Measurements from ENCODE around the gene TAOK3. TPM values are rescaled to one million over a fixed set of nuclear protein-coding genes. Genes with fewer than 3 reads are reported as not detected.

TAOK3 gene
- total and polyA plus RNA-seq, 10 of the 15 experiments (the other 5 are each of a cell fraction or from before 2014, with no cell fraction given) = 41.3 to 131 (median 57.8) TPM

DNA sequence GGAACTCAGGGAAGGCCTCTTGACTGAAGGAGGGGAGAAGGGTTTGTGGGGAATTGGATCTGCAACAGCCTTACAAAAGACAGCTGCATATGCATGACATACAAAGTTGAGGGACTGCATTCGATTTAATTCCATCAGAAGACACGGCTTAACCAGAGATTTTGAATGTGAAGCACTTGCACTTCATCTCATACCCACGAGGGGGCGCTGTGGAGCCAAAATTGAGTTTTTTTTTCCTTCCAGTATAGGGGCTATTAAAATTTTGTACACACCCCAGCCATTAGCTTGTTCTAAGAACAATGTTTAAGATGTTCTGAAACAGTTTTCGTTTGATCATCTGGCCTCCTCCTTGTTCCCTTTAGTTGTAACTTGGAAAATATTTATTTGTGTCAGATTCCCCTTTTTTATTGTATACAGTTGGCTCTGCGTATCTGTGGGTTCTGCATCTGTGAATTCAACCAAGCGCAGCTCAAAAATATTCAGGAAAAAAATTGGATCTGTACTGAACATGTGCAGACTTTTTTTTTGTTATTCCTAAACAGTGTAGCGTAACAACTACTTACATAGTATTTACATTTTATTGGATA is 5.3 kb upstream of the TAOK3 start:
- Histone ChIP-seq H3K79me2 (ENCODE audit: control insufficient read depth, insufficient read depth, low read length) (peaks cover 23% of the 10 kb centered on the region), H3K9ac (ENCODE audit: control insufficient read depth, insufficient read depth, low read length) (peak overlapping the region; percentile 75), H4K20me1 (ENCODE audit: control insufficient read depth, insufficient read depth) (no peaks in the 10 kb centered on the region), H3K27me3 (replicated peaks in 1 of 2; ENCODE audit: control insufficient read depth in 2 of 2, insufficient read depth in 2 of 2, low read length in 1 of 2) (no peaks in the 10 kb centered on the region), H3K27ac (ENCODE audit: control insufficient read depth, insufficient read depth) (peak overlapping the region; percentile 27; the same call in 1 of the 2 replicates), H2AFZ (ENCODE audit: control insufficient read depth, low read depth, low read length) (peak overlapping the region; percentile 46; the same call in 1 of the 2 replicates), H3K4me1 (ENCODE audit: control insufficient read depth, insufficient read depth, low read length) (peaks cover 3% of the 10 kb centered on the region), H3K9me3 (replicated peaks; ENCODE audit: control insufficient read depth, insufficient read depth, low read length) (no peaks in the 10 kb centered on the region), H3K4me3 (peak overlapping the region; percentile 83), H3K36me3 (ENCODE audit: control insufficient read depth in 2 of 2, insufficient read depth in 2 of 2, low read length in 1 of 2) (peaks cover 0 to 5% of the 10 kb centered on the region in 2 experiments; a peak in 2 of 4 replicates), H3K4me2 (ENCODE audit: control insufficient read depth, insufficient read depth) (peak overlapping the region; percentile 83)
- FAIRE-seq (peak; percentile 85), DNase-seq (ENCODE audit: low read depth, low spot score) (no peak), ATAC-seq (peak; percentile 39)
- BruUV-seq (replicated peaks) = no TSS peak
- intact Hi-C loops (cut with micrococcal nuclease; ENCODE audit: unreplicated experiment) (loop anchor here (2.0 to 5.0 kb wide), 4 partner anchors 141 to 503 kb away; partner anchors contain the start of gene WSB2), in situ Hi-C loops (cut with MboI) (loop anchor here (25.0 kb wide), 1 partner anchor 1191 kb away; the partner anchor contains the start of gene FBXO21)
- WGBS (ENCODE audit: insufficient coverage, insufficient replicate concordance, low lambda C conversion rate, missing lambda C conversion rate) = 35% methylated on average over 8 of the region's 8 CpGs
- RAD21 ChIA-PET (ENCODE audit: unreplicated experiment) = interaction anchor here (1.2 to 6.6 kb wide), 12 partner anchors 27 to 1167 kb away, joined by 3 to 166 read pairs (median 28); partner anchors contain the start of gene PEBP1
- POLR2A ChIA-PET = interaction anchor here (0.6 to 3.6 kb wide), 6 partner anchors 78 to 330 kb away, joined by 3 to 23 read pairs (median 12); no protein-coding TSS in a partner anchor
- CTCF ChIA-PET = interaction anchor here (0.7 to 6.3 kb wide), 29 partner anchors 10 to 1035 kb away, joined by 3 to 277 read pairs (median 7); partner anchors contain the start of gene PEBP1
- SMC1A ChIA-PET (ENCODE audit: uncharacterized antibody, unreplicated experiment) = interaction anchor here (0.7 to 6.7 kb wide), 16 partner anchors 20 to 660 kb away, joined by 3 to 185 read pairs (median 5); partner anchors contain the start of gene PEBP1
- TF ChIP-seq PAX5 (IDR thresholded peaks at IDR 0.05; ENCODE audit: borderline replicate concordance, low read depth, low read length) (no peak), RBBP5 (conservative IDR thresholded peaks at IDR 0.05) (no peak), NR2C2 (IDR thresholded peaks at IDR 0.05; ENCODE audit: borderline replicate concordance, control insufficient read depth, insufficient read length, low read depth) (no peak), SUZ12 (IDR thresholded peaks at IDR 0.05; ENCODE audit: unreplicated experiment) (no peak), EED (IDR thresholded peaks at IDR 0.05; ENCODE audit: low read depth) (no peak), IRF4 (IDR thresholded peaks at IDR 0.05; ENCODE audit: low read depth, low read length) (no peak), ZNF384 (IDR thresholded peaks at IDR 0.05; ENCODE audit: borderline replicate concordance, low read depth, low read length) (peak; percentile 92), MTA3 (IDR thresholded peaks at IDR 0.05; ENCODE audit: borderline replicate concordance, low read length) (no peak), HDAC6 (IDR thresholded peaks at IDR 0.05; ENCODE audit: unreplicated experiment) (no peak), BCL11A (IDR thresholded peaks at IDR 0.05; ENCODE audit: low read depth, low read length) (no peak), ZNF24 (IDR thresholded peaks at IDR 0.05) (no peak), EP300 (IDR thresholded peaks at IDR 0.05; ENCODE audit: borderline replicate concordance in 1 of 2, control insufficient read depth in 1 of 2, low read depth in 2 of 2, low read length in 2 of 2) (no peak), SMARCA5 (IDR thresholded peaks at IDR 0.05) (0 out of 2 replicates have a peak, but pooled peaks have one; percentile 35), YY1 (IDR thresholded peaks at IDR 0.05; ENCODE audit: low read depth, low read length) (0 out of 2 replicates have a peak, but pooled peaks have one; percentile 28), ZNF622 (IDR thresholded peaks at IDR 0.05) (no peak), FOS (IDR thresholded peaks at IDR 0.05; ENCODE audit: borderline replicate concordance, extremely low read depth, insufficient read length) (no peak)
- TF ChIP-seq, protein P1, sequence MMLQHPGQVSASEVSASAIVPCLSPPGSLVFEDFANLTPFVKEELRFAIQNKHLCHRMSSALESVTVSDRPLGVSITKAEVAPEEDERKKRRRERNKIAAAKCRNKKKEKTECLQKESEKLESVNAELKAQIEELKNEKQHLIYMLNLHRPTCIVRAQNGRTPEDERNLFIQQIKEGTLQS (IDR thresholded peaks at IDR 0.05; ENCODE audit: borderline replicate concordance, extremely low read depth, low read depth, low read length) = no peak
- TF ChIP-seq, protein P2, sequence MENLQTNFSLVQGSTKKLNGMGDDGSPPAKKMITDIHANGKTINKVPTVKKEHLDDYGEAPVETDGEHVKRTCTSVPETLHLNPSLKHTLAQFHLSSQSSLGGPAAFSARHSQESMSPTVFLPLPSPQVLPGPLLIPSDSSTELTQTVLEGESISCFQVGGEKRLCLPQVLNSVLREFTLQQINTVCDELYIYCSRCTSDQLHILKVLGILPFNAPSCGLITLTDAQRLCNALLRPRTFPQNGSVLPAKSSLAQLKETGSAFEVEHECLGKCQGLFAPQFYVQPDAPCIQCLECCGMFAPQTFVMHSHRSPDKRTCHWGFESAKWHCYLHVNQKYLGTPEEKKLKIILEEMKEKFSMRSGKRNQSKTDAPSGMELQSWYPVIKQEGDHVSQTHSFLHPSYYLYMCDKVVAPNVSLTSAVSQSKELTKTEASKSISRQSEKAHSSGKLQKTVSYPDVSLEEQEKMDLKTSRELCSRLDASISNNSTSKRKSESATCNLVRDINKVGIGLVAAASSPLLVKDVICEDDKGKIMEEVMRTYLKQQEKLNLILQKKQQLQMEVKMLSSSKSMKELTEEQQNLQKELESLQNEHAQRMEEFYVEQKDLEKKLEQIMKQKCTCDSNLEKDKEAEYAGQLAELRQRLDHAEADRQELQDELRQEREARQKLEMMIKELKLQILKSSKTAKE (IDR thresholded peaks at IDR 0.05; ENCODE audit: low read depth, poor library complexity, severe bottlenecking) = no peak
- TF ChIP-seq, protein P3, sequence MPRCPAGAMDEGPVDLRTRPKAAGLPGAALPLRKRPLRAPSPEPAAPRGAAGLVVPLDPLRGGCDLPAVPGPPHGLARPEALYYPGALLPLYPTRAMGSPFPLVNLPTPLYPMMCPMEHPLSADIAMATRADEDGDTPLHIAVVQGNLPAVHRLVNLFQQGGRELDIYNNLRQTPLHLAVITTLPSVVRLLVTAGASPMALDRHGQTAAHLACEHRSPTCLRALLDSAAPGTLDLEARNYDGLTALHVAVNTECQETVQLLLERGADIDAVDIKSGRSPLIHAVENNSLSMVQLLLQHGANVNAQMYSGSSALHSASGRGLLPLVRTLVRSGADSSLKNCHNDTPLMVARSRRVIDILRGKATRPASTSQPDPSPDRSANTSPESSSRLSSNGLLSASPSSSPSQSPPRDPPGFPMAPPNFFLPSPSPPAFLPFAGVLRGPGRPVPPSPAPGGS (IDR thresholded peaks at IDR 0.05; ENCODE audit: borderline replicate concordance, insufficient read depth, low read depth, low read length, poor library complexity, severe bottlenecking) = no peak
